H1 (cell line): ENCODE measurements around the gene NCAPD3. TPM values are rescaled to one million over a fixed set of nuclear protein-coding genes. Genes with fewer than 3 reads are reported as not detected.

ENCODE experiments used
- CTCF ChIA-PET: fragments of 300-600 bp; sonication (Branson Sonifier 250); formaldehyde crosslinking; loops from one replicate; lab custom pipeline; 2021; ENCODE audit not compliant: partially characterized antibody; lab: Charles Lee
- POLR2A ChIA-PET: fragments of 300-600 bp; sonication (Branson Sonifier 250); formaldehyde crosslinking; loops from one replicate; lab custom pipeline; 2021; ENCODE audit warnings: inconsistent platforms; ENCODE audit not compliant: partially characterized antibody; lab: Charles Lee
- DNase-seq, 2 experiments: peaks; one replicate each; pipeline versions ENCODE4 v3.0.0 to v3.0.0-alpha.2; 2010 to 2022; ENCODE audit warnings: low spot score in 2 of 2, low read depth in 1 of 2, mixed read lengths in 1 of 2
- FAIRE-seq: peaks from 2 replicates; lab custom pipeline; 2011; peaks lifted over from hg19 to GRCh38; lab: Jason Lieb, UNC
- H2AFZ ChIP-seq: 2 replicates; pipeline ENCODE4 v1.8.1; 2012; ENCODE audit warnings: low read length, inconsistent platforms
- H2AK5ac ChIP-seq: 2 replicates; pipeline ENCODE4 v1.6.1; 2013; ENCODE audit warnings: low read depth, low read length
- H2BK120ac ChIP-seq: replicated peaks from 2 replicates; pipeline ENCODE3; 2013; ENCODE audit warnings: low read depth, low read length, inconsistent platforms
- H2BK12ac ChIP-seq: 2 replicates; pipeline ENCODE4 v1.6.1; 2013; ENCODE audit warnings: low read depth, low read length
- H2BK15ac ChIP-seq: 2 replicates; pipeline ENCODE4 v1.6.1; 2013; ENCODE audit warnings: low read length
- H2BK20ac ChIP-seq: 2 replicates; pipeline ENCODE4 v1.6.1; 2013; ENCODE audit warnings: low read length
- H2BK5ac ChIP-seq: 2 replicates; pipeline ENCODE4 v1.6.1; 2013; ENCODE audit warnings: low read depth, low read length
- H3K14ac ChIP-seq: 2 replicates; pipeline ENCODE4 v1.6.1; 2013; ENCODE audit warnings: inconsistent platforms; ENCODE audit not compliant: insufficient read length
- H3K18ac ChIP-seq: 2 replicates; pipeline ENCODE4 v1.6.1; 2013; ENCODE audit warnings: low read length; ENCODE audit errors: extremely low read depth
- H3K23ac ChIP-seq: 2 replicates; pipeline ENCODE4 v1.6.1; 2013; ENCODE audit warnings: inconsistent platforms; ENCODE audit not compliant: insufficient read length
- H3K23me2 ChIP-seq: 2 replicates; pipeline ENCODE4 v1.6.1; 2013; ENCODE audit warnings: low read depth, low read length
- H3K27ac ChIP-seq: 2 replicates; pipeline ENCODE4 v1.6.1; 2011; ENCODE audit warnings: low read depth, low read length, inconsistent platforms
- H3K27me3 ChIP-seq, 4 experiments: replicated peaks in 1 of 4; 1 replicate in 1 of 4; 2 replicates in 3 of 4; pipeline versions ENCODE4 v1.6.1 to v1.8.1; 2011 to 2013; ENCODE audit warnings: low read length in 3 of 4, mild to moderate bottlenecking in 3 of 4, inconsistent platforms in 2 of 4, mixed read lengths in 2 of 4, moderate library complexity in 1 of 4; ENCODE audit not compliant: control insufficient read depth in 3 of 4, insufficient read depth in 3 of 4; ENCODE audit errors: extremely low read depth in 1 of 4
- H3K36me3 ChIP-seq, 4 experiments: 2 replicates each; pipeline versions ENCODE4 v1.6.1 to v1.8.1; 2011 to 2013; ENCODE audit warnings: mild to moderate bottlenecking in 4 of 4, low read length in 3 of 4, moderate library complexity in 2 of 4, control low read depth in 1 of 4, inconsistent platforms in 1 of 4; ENCODE audit not compliant: insufficient read depth in 4 of 4, control insufficient read depth in 2 of 4
- H3K4ac ChIP-seq: replicated peaks from 2 replicates; pipeline ENCODE3; 2013; ENCODE audit warnings: low read length, low read depth, mixed read lengths, inconsistent platforms; ENCODE audit not compliant: insufficient read length
- H3K4me1 ChIP-seq, 4 experiments: replicated peaks in 1 of 4; 1 replicate in 1 of 4; 2 replicates in 3 of 4; pipeline versions ENCODE4 v1.6.1 to v1.8.1; 2011 to 2013; ENCODE audit warnings: low read length in 3 of 4, inconsistent platforms in 2 of 4, mixed read lengths in 1 of 4; ENCODE audit not compliant: insufficient read depth in 4 of 4, control insufficient read depth in 3 of 4
- H3K4me2 ChIP-seq, 2 experiments: 2 replicates each; pipeline versions ENCODE4 v1.6.1 to v1.8.1; 2011 to 2013; ENCODE audit warnings: low read depth in 2 of 2, low read length in 2 of 2, control low read depth in 1 of 2, inconsistent platforms in 1 of 2, mild to moderate bottlenecking in 1 of 2; ENCODE audit not compliant: insufficient read depth in 1 of 2
- H3K4me3 ChIP-seq, 4 experiments: fragments of 200-600, 300-600 bp in 1 of 4; sonication (generic), shearing (Covaris generic), sonication (Bioruptor Twin) in 1 of 4; 2 replicates each; pipeline versions ENCODE4 v1.5.1 to v1.8.1; 2011 to 2016; ENCODE audit warnings: low read length in 4 of 4, low read depth in 3 of 4, control low read depth in 2 of 4, inconsistent platforms in 2 of 4, mild to moderate bottlenecking in 2 of 4, mixed read lengths in 1 of 4, moderate library complexity in 1 of 4; ENCODE audit not compliant: insufficient read depth in 2 of 4; ENCODE audit errors: extremely low read depth in 1 of 4
- H3K56ac ChIP-seq: replicated peaks from 2 replicates; pipeline ENCODE3; 2013; ENCODE audit warnings: low read depth, mild to moderate bottlenecking, mixed read lengths, low read length, inconsistent platforms; ENCODE audit not compliant: insufficient read length
- H3K79me1 ChIP-seq: 2 replicates; pipeline ENCODE4 v1.6.1; 2013; ENCODE audit warnings: low read depth, low read length, control low read depth
- H3K79me2 ChIP-seq, 2 experiments: 2 replicates each; pipeline versions ENCODE4 v1.6.1 to v1.8.1; 2012 to 2013; ENCODE audit warnings: low read length in 2 of 2, mild to moderate bottlenecking in 2 of 2, inconsistent platforms in 1 of 2; ENCODE audit not compliant: insufficient read depth in 2 of 2, control insufficient read depth in 1 of 2
- H3K9ac ChIP-seq, 4 experiments: replicated peaks in 1 of 4; 1 replicate in 1 of 4; 2 replicates in 3 of 4; pipeline versions ENCODE4 v1.6.1 to v1.8.1; 2011 to 2013; ENCODE audit warnings: low read depth in 3 of 4, low read length in 3 of 4, control low read depth in 2 of 4, mild to moderate bottlenecking in 2 of 4, moderate library complexity in 2 of 4, inconsistent platforms in 1 of 4; ENCODE audit errors: extremely low read depth in 1 of 4
- H3K9me3 ChIP-seq, 2 experiments: 2 replicates each; pipeline versions ENCODE4 v1.6.1 to v1.8.1; 2012 to 2013; ENCODE audit warnings: mild to moderate bottlenecking in 2 of 2, moderate library complexity in 2 of 2, control low read depth in 1 of 2, inconsistent platforms in 1 of 2, low read depth in 1 of 2, low read length in 1 of 2, mixed read lengths in 1 of 2; ENCODE audit not compliant: insufficient read depth in 2 of 2
- H4K20me1 ChIP-seq, 2 experiments: replicated peaks in 1 of 2; 2 replicates each; pipeline versions ENCODE3 to v1.8.1; 2011 to 2013; ENCODE audit warnings: inconsistent platforms in 2 of 2, low read length in 2 of 2, mild to moderate bottlenecking in 1 of 2; ENCODE audit not compliant: insufficient read depth in 2 of 2, control insufficient read depth in 1 of 2
- H4K5ac ChIP-seq: 2 replicates; pipeline ENCODE4 v1.6.1; 2013; ENCODE audit warnings: low read length, low read depth, mixed read lengths, inconsistent platforms; ENCODE audit not compliant: insufficient read length
- H4K8ac ChIP-seq: 2 replicates; pipeline ENCODE4 v1.8.0; 2013; ENCODE audit warnings: mild to moderate bottlenecking, moderate library complexity, low read length, inconsistent platforms; ENCODE audit not compliant: insufficient read depth; ENCODE audit errors: extremely low read depth
- H4K91ac ChIP-seq: replicated peaks from 2 replicates; pipeline ENCODE3; 2013; ENCODE audit warnings: low read length, mixed read lengths, inconsistent platforms; ENCODE audit not compliant: insufficient read length
- CHD1 ChIP-seq: IDR thresholded peaks from 2 replicates; pipeline ENCODE4 v1.6.1; 2012; ENCODE audit warnings: low read depth, low read length, improper control_type of control experiment
- POLR2AphosphoS5 ChIP-seq: IDR thresholded peaks from 2 replicates; pipeline ENCODE4 v1.6.1; 2011; ENCODE audit warnings: low read depth, low read length
- SRF ChIP-seq: IDR thresholded peaks from 2 replicates; pipeline ENCODE4 v1.6.1; 2011; ENCODE audit warnings: mild to moderate bottlenecking, low read depth, low read length, moderate library complexity
- WGBS, 2 experiments: shearing (Covaris generic) in 1 of 2; methylation state at CpG; one replicate each; pipeline versions ENCODE4 v1.1.6 to v1.1.7; 2013 to 2015; ENCODE audit warnings: low lambda C conversion rate in 2 of 2, mixed read lengths in 2 of 2, inconsistent platforms in 1 of 2, low coverage in 1 of 2, missing lambda C conversion rate in 1 of 2; ENCODE audit not compliant: insufficient replicate concordance in 2 of 2, insufficient coverage in 1 of 2, insufficient read length in 1 of 2; ENCODE audit errors: extremely low coverage in 1 of 2, missing lambda C conversion rate in 1 of 2; 5-methylcytosine and 5-hydroxymethylcytosine counted together
- polyA plus RNA-seq, 7 experiments: library from polyadenylated mRNA; depleted of rRNA in 3 of 7; stranded (reverse) in 5 of 7; unstranded in 2 of 7; fragments of >200 nt in 5 of 7; fragments of 200-250 nt in 2 of 7; gene quantifications; 1 replicate in 5 of 7; 2 replicates in 1 of 7; 4 replicates in 1 of 7; pipeline versions ENCODE4 v1.2.1 to v1.2.3, GENCODE V29; 2011 to 2013; ENCODE audit warnings: missing spikeins in 2 of 7, mixed read lengths in 2 of 7
- total RNA-seq: library from RNA; stranded (reverse); fragmentation: NEBNext Ultra II Directional; extraction: Animal tissue kit (Norgen Biotek cat#: 25700); gene quantifications from 2 replicates; pipeline ENCODE4 v1.2.1, GENCODE V29; 2021

The NCAPD3 gene
- total and polyA plus RNA-seq, 2 of the 8 experiments (the other 6 are each of a cell fraction or from before 2014, with no cell fraction given): 26.5 to 55.2 TPM

GRCh38 chr11:134170919-134171281, 52.9 kb downstream of the NCAPD3 start:
- FAIRE-seq (no peak), DNase-seq (no peak)
- Histone ChIP-seq H3K27ac (no peak overlapping the region), H3K23me2 (no peaks in the 10 kb centered on the region), H3K79me1 (no peaks in the 10 kb centered on the region), H3K4me2 (no peak overlapping the region), H3K4me1 (no peaks in the 10 kb centered on the region), H4K5ac (no peak overlapping the region), H3K56ac (no peak overlapping the region), H3K14ac (no peak overlapping the region), H2BK5ac (no peak overlapping the region), H3K9me3 (peaks cover 53 to 69% of the 10 kb centered on the region in 2 experiments), H3K4me3 (no peak overlapping the region), H3K27me3 (no peaks in the 10 kb centered on the region), H3K18ac (no peak overlapping the region), H2BK120ac (no peak overlapping the region), H2BK20ac (no peak overlapping the region), H3K4ac (no peak overlapping the region), H2AK5ac (no peak overlapping the region), H2BK12ac (no peak overlapping the region), H4K91ac (no peak overlapping the region), H4K20me1 (no peaks in the 10 kb centered on the region), H3K23ac (no peak overlapping the region), H3K9ac (no peak overlapping the region), H2AFZ (no peak overlapping the region), H3K79me2 (no peaks in the 10 kb centered on the region), H3K36me3 (peaks cover 23 to 91% (median 69%) of the 10 kb centered on the region in 4 experiments), H4K8ac (no peak overlapping the region), H2BK15ac (no peak overlapping the region)
- ChIA-PET CTCF (interaction anchor here (1.1 to 1.3 kb wide), 3 partner anchors 17 to 243 kb away, joined by 3 to 6 read pairs (median 4); no protein-coding TSS in a partner anchor), POLR2A (no interaction called here)
- TF ChIP-seq SRF (no peak), POLR2AphosphoS5 (no peak), CHD1 (no peak)
- 92% methylated on average over 5 of the region's 5 CpGs; no CpG with 5 or more reads in 1 of the 2 experiments for WGBS, 2 experiments
